Prostate gland (tissue), 2 donors: ENCODE data around the gene NDUFB2.

Experiments
- POLR2A ChIP-seq: fragments of 450-650 bp; IDR thresholded peaks from one replicate; pipeline ENCODE4 v1.6.1; 2016; ENCODE audit warnings: antibody characterized with exemption, mild to moderate bottlenecking
- POLR2AphosphoS5 ChIP-seq: sonication (generic); formaldehyde crosslinking; IDR thresholded peaks from one replicate; pipeline ENCODE4 v1.6.1; 2017; ENCODE audit warnings: antibody characterized with exemption
- TF ChIP-seq, protein P1 (sequence below), 4 experiments: fragments of 200-600 bp in 2 of 4; fragments of 450-650 bp in 2 of 4; sonication (generic) in 2 of 4; IDR thresholded peaks; 1 replicate in 3 of 4; 2 replicates in 1 of 4; pipeline ENCODE4 v1.5.1; 2016 to 2019; ENCODE audit warnings: antibody characterized with exemption in 4 of 4, mild to moderate bottlenecking in 2 of 4, moderate library complexity in 2 of 4

DNA sequence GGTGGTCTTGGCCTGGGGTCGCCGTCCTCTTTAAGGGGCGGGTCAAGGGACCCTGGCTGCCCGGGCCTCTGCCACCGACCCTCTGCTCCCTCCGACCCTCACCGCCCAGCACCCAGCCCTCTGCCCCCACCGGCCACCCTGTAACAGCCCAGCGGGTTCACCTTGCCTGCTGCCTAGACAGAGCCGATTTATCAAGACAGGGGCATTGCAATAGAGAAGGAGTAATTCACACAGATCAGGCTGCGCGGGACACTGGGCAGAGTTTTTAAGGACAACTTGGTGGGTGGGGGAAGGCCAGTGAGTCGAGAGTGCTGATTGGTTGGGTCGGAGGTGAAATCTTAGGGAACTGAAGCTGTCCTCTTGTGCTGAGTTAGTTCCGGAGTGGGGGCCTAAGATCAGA, 24.5 kb upstream of the NDUFB2 start:
- TF ChIP-seq POLR2AphosphoS5, result no peak
- TF ChIP-seq, protein P1, sequence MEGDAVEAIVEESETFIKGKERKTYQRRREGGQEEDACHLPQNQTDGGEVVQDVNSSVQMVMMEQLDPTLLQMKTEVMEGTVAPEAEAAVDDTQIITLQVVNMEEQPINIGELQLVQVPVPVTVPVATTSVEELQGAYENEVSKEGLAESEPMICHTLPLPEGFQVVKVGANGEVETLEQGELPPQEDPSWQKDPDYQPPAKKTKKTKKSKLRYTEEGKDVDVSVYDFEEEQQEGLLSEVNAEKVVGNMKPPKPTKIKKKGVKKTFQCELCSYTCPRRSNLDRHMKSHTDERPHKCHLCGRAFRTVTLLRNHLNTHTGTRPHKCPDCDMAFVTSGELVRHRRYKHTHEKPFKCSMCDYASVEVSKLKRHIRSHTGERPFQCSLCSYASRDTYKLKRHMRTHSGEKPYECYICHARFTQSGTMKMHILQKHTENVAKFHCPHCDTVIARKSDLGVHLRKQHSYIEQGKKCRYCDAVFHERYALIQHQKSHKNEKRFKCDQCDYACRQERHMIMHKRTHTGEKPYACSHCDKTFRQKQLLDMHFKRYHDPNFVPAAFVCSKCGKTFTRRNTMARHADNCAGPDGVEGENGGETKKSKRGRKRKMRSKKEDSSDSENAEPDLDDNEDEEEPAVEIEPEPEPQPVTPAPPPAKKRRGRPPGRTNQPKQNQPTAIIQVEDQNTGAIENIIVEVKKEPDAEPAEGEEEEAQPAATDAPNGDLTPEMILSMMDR (IDR thresholded peaks at IDR 0.05), result no peak
- no peak for TF ChIP-seq POLR2A
